ENCODE measurements around the gene TRMT10C. TPM values are rescaled to one million over a fixed set of nuclear protein-coding genes. Genes with fewer than 3 reads are reported as not detected.

Gene TRMT10C
- total and polyA plus RNA-seq, 9 of the 15 experiments (the other 6 are each of a cell fraction or from before 2014, with no cell fraction given), result 48.6 to 106 (median 63.9) TPM

DNA sequence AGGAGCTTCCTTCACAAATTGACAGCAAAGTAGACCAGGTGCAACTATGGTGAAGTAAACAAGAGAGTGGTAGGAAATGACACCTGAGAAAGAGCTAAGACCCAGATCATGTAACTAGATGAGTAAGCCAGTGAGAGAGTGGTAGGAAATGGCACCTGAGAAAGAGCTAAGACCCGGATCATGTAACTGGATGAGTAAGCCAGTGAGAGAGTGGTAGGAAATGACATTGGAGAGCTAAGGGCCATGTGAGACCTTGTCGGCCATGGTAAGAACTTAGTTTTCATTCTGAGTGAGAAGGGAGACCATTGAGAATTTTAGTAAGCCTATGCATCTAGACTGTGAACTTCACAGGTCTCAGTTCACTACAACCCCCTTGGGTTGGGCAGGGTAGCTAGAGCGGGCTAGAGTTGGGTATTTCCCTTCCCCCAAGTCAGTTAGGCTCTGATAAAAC, 43.2 kb upstream of the TRMT10C start:
- FAIRE-seq, result peak; percentile 74
- intact Hi-C loops (cut with micrococcal nuclease), result loop anchor here (10.0 kb wide), 1 partner anchor 194 kb away; the partner anchor contains the start of gene IMPG2
- 0 out of 2 replicates have a peak, but pooled peaks have one; percentile 47 for TF ChIP-seq NFRKB (IDR thresholded peaks at IDR 0.05; ENCODE audit: low read depth)
- 0 out of 2 replicates have a peak, but pooled peaks have one; percentile 55 for TF ChIP-seq ZNF175 (CRISPR knock-in tag; IDR thresholded peaks at IDR 0.05; ENCODE audit: low read depth)
- peak; percentile 20; the same call in 1 of the 2 replicates for TF ChIP-seq CREM (IDR thresholded peaks at IDR 0.05; ENCODE audit: low read depth)
- no peak for TF ChIP-seq NR4A1 (CRISPR knock-in tag; IDR thresholded peaks at IDR 0.05)
- 0 out of 2 replicates have a peak, but pooled peaks have one; percentile 16 for TF ChIP-seq NR4A1 (tag; IDR thresholded peaks at IDR 0.05)
- 0 out of 2 replicates have a peak, but pooled peaks have one; percentile 23 for TF ChIP-seq MTA3 (IDR thresholded peaks at IDR 0.05; ENCODE audit: borderline replicate concordance)
- TF ChIP-seq BRD9 (IDR thresholded peaks at IDR 0.05; ENCODE audit: low read depth, partially characterized antibody), result peak; percentile 32
- TF ChIP-seq L3MBTL2 (IDR thresholded peaks at IDR 0.05), result peak; percentile 48; the same call in 1 of the 2 replicates
- peak; percentile 14; the same call in 1 of the 2 replicates for TF ChIP-seq MYNN (IDR thresholded peaks at IDR 0.05)
- no peak for TF ChIP-seq MYNN (CRISPR knock-in tag; IDR thresholded peaks at IDR 0.05)
- TF ChIP-seq FOSL1 (tag; conservative IDR thresholded peaks at IDR 0.05), result peak; percentile 70
- no peak for TF ChIP-seq ZBTB1 (CRISPR knock-in tag; IDR thresholded peaks at IDR 0.05; ENCODE audit: borderline replicate concordance, low read depth)
- TF ChIP-seq, protein P1, sequence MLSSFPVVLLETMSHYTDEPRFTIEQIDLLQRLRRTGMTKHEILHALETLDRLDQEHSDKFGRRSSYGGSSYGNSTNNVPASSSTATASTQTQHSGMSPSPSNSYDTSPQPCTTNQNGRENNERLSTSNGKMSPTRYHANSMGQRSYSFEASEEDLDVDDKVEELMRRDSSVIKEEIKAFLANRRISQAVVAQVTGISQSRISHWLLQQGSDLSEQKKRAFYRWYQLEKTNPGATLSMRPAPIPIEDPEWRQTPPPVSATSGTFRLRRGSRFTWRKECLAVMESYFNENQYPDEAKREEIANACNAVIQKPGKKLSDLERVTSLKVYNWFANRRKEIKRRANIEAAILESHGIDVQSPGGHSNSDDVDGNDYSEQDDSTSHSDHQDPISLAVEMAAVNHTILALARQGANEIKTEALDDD (IDR thresholded peaks at IDR 0.05), result peak; percentile 44; the same call in 1 of the 2 replicates
- TF ChIP-seq ZNF76 (CRISPR knock-in tag; IDR thresholded peaks at IDR 0.05; ENCODE audit: borderline replicate concordance), result no peak
- TF ChIP-seq, protein P2, sequence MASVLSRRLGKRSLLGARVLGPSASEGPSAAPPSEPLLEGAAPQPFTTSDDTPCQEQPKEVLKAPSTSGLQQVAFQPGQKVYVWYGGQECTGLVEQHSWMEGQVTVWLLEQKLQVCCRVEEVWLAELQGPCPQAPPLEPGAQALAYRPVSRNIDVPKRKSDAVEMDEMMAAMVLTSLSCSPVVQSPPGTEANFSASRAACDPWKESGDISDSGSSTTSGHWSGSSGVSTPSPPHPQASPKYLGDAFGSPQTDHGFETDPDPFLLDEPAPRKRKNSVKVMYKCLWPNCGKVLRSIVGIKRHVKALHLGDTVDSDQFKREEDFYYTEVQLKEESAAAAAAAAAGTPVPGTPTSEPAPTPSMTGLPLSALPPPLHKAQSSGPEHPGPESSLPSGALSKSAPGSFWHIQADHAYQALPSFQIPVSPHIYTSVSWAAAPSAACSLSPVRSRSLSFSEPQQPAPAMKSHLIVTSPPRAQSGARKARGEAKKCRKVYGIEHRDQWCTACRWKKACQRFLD (CRISPR knock-in tag; IDR thresholded peaks at IDR 0.05), result peak; percentile 58; the same call in 1 of the 2 replicates
- TF ChIP-seq E2F3 (CRISPR knock-in tag; IDR thresholded peaks at IDR 0.05), result no peak
- TF ChIP-seq, protein P3, sequence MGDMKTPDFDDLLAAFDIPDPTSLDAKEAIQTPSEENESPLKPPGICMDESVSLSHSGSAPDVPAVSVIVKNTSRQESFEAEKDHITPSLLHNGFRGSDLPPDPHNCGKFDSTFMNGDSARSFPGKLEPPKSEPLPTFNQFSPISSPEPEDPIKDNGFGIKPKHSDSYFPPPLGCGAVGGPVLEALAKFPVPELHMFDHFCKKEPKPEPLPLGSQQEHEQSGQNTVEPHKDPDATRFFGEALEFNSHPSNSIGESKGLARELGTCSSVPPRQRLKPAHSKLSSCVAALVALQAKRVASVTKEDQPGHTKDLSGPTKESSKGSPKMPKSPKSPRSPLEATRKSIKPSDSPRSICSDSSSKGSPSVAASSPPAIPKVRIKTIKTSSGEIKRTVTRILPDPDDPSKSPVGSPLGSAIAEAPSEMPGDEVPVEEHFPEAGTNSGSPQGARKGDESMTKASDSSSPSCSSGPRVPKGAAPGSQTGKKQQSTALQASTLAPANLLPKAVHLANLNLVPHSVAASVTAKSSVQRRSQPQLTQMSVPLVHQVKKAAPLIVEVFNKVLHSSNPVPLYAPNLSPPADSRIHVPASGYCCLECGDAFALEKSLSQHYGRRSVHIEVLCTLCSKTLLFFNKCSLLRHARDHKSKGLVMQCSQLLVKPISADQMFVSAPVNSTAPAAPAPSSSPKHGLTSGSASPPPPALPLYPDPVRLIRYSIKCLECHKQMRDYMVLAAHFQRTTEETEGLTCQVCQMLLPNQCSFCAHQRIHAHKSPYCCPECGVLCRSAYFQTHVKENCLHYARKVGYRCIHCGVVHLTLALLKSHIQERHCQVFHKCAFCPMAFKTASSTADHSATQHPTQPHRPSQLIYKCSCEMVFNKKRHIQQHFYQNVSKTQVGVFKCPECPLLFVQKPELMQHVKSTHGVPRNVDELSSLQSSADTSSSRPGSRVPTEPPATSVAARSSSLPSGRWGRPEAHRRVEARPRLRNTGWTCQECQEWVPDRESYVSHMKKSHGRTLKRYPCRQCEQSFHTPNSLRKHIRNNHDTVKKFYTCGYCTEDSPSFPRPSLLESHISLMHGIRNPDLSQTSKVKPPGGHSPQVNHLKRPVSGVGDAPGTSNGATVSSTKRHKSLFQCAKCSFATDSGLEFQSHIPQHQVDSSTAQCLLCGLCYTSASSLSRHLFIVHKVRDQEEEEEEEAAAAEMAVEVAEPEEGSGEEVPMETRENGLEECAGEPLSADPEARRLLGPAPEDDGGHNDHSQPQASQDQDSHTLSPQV (IDR thresholded peaks at IDR 0.05), result peak; percentile 82; the same call in 1 of the 2 replicates

More for the DNA sequence above, 43.2 kb upstream of the TRMT10C start:
- ChIA-PET POLR2A (interaction anchor here (1.3 kb wide), 1 partner anchor 12 kb away, joined by 6 read pairs; no protein-coding TSS in a partner anchor), CTCF (ENCODE audit: low intra/inter-chr PET ratio) (no interaction called here)
- BruUV-seq (replicated peaks), result no TSS peak
- 11% methylated on average over 3 of the region's 3 CpGs for WGBS (ENCODE audit: insufficient coverage, low coverage, missing lambda C conversion rate)
- in situ Hi-C loops (cut with MboI), result loop anchor here (5.0 kb wide), 1 partner anchor 44 kb away; the partner anchor contains the start of gene TRMT10C
- Histone ChIP-seq H3K9me1 (ENCODE audit: control insufficient read depth, insufficient read depth, low read length) (no peaks in the 10 kb centered on the region), H3K4me1 (replicated peaks in 1 of 2; ENCODE audit: control insufficient read depth in 2 of 2, insufficient read depth in 2 of 2, low read length in 2 of 2) (peaks cover 3 to 24% of the 10 kb centered on the region in 2 experiments; a peak in 3 of 5 replicates), H3K79me2 (ENCODE audit: control insufficient read depth, insufficient read depth, low read length) (no peaks in the 10 kb centered on the region), H3K27ac (ENCODE audit: extremely low read depth, low read depth, low read length) (peak overlapping the region; percentile 75), H2AFZ (ENCODE audit: low read depth, low read length) (peak overlapping the region; percentile 99), H3K4me3 (no peak overlapping the region), H4K20me1 (replicated peaks; ENCODE audit: control insufficient read depth, insufficient read depth, low read length) (no peaks in the 10 kb centered on the region), H3K36me3 (ENCODE audit: control insufficient read depth, insufficient read depth, low read length) (no peaks in the 10 kb centered on the region), H3K4me2 (ENCODE audit: insufficient read depth, low read length) (peak overlapping the region; percentile 50), H3K9me3 (replicated peaks; ENCODE audit: control insufficient read depth, insufficient read depth, low read depth, low read length) (no peaks in the 10 kb centered on the region), H3K27me3 (ENCODE audit: control insufficient read depth in 2 of 2, insufficient read depth in 2 of 2, low read length in 2 of 2) (no peaks in the 10 kb centered on the region), H3K9ac (ENCODE audit: insufficient read depth in 1 of 2, low read depth in 2 of 2, low read length in 2 of 2) (peak overlapping the region; percentile 14 to 56; a peak in 2 of 4 replicates)
- peak; percentile 72 for ATAC-seq
- DNase-seq (ENCODE audit: extremely low read depth in 1 of 4, low spot score in 3 of 4), result peak in 1 of 4 experiments; percentile 47
